ENCODE data around the gene CSGALNACT2.

Gene CSGALNACT2

DNA sequence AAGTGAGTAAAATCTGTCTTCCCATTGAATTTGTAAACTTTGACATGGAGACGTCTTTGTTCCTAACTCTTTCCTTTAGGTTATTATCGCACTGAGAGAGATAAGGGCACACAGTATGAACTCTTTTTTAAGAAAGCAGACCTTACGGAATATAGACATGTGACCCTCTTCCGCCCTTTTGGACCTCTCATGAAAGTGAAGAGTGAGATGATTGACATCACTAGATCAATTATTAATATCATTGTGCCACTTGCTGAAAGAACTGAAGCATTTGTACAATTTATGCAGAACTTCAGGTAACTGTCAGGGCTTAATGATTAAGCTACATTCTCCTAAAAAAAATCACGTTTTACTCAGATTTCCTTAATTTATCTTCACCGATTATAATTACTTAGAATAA is 20.4 kb downstream of the CSGALNACT2 start:
- no peak for DNase-seq (ENCODE audit: low read depth)
- no peak overlapping the region for H3K4me3 ChIP-seq (ENCODE audit: low read depth, low read length)
- no peak for TF ChIP-seq MAX (IDR thresholded peaks at IDR 0.05; ENCODE audit: low read depth, low read length)
- no peak for TF ChIP-seq MYC (IDR thresholded peaks at IDR 0.05; ENCODE audit: low read depth, low read length)

- no peak overlapping the region for H3K4me3 ChIP-seq (ENCODE audit: low read depth, low read length)
- TF ChIP-seq MYC (IDR thresholded peaks at IDR 0.05; ENCODE audit: low read depth, low read length) (peak; percentile 22; the same call in 1 of the 2 replicates), MAX (IDR thresholded peaks at IDR 0.05; ENCODE audit: low read depth, low read length) (peak; percentile 47), POLR2A (IDR thresholded peaks at IDR 0.05; ENCODE audit: extremely low read depth, insufficient read length) (no peak)
- TF ChIP-seq, protein P1, sequence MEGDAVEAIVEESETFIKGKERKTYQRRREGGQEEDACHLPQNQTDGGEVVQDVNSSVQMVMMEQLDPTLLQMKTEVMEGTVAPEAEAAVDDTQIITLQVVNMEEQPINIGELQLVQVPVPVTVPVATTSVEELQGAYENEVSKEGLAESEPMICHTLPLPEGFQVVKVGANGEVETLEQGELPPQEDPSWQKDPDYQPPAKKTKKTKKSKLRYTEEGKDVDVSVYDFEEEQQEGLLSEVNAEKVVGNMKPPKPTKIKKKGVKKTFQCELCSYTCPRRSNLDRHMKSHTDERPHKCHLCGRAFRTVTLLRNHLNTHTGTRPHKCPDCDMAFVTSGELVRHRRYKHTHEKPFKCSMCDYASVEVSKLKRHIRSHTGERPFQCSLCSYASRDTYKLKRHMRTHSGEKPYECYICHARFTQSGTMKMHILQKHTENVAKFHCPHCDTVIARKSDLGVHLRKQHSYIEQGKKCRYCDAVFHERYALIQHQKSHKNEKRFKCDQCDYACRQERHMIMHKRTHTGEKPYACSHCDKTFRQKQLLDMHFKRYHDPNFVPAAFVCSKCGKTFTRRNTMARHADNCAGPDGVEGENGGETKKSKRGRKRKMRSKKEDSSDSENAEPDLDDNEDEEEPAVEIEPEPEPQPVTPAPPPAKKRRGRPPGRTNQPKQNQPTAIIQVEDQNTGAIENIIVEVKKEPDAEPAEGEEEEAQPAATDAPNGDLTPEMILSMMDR (IDR thresholded peaks at IDR 0.05; ENCODE audit: low read depth, low read length): no peak
- DNase-seq (ENCODE audit: low read depth): peak; percentile 76
Observed at GRCh38 chr10:43160046-43160920, 22.0 kb downstream of the CSGALNACT2 start.

DNA sequence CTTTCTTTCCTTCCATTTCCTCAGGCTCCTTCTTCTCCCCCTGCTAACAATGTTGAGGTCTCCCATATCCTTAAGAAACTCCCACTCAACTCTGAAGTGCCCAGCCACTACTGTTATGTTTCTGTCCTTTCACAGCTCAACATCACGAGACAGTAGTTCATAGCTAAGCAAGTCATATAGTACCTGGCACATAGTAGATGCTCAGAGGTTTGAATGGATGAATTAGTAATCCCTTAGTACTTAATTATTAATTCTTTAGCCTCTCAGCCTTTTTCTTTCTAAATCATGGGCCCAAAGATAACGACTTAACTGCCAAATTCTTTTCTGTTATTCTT is 22.6 kb downstream of the CSGALNACT2 start:
- H3K4me3 ChIP-seq (ENCODE audit: low read depth, low read length): no peak overlapping the region
- TF ChIP-seq, protein P1 (IDR thresholded peaks at IDR 0.05; ENCODE audit: low read depth, low read length): no peak
- TF ChIP-seq MYC (IDR thresholded peaks at IDR 0.05; ENCODE audit: low read depth, low read length): no peak
- TF ChIP-seq POLR2A (IDR thresholded peaks at IDR 0.05; ENCODE audit: extremely low read depth, insufficient read length): no peak
- no peak for TF ChIP-seq MAX (IDR thresholded peaks at IDR 0.05; ENCODE audit: low read depth, low read length)
- no peak for DNase-seq (ENCODE audit: low read depth)

- H3K4me3 ChIP-seq (ENCODE audit: low read depth, low read length): no peak overlapping the region
- TF ChIP-seq MYC (IDR thresholded peaks at IDR 0.05; ENCODE audit: low read depth, low read length) (no peak), POLR2A (IDR thresholded peaks at IDR 0.05; ENCODE audit: extremely low read depth, insufficient read length) (no peak), MAX (IDR thresholded peaks at IDR 0.05; ENCODE audit: low read depth, low read length) (no peak)
- TF ChIP-seq, protein P1 (IDR thresholded peaks at IDR 0.05; ENCODE audit: low read depth, low read length): no peak
- DNase-seq (ENCODE audit: low read depth): no peak
Observed at GRCh38 chr10:43162604-43163003, 24.4 kb downstream of the CSGALNACT2 start.

- DNase-seq (ENCODE audit: low read depth): no peak
- TF ChIP-seq MYC (IDR thresholded peaks at IDR 0.05; ENCODE audit: low read depth, low read length): no peak
- TF ChIP-seq, protein P1 (IDR thresholded peaks at IDR 0.05; ENCODE audit: low read depth, low read length): no peak
- TF ChIP-seq POLR2A (IDR thresholded peaks at IDR 0.05; ENCODE audit: extremely low read depth, insufficient read length): no peak
- TF ChIP-seq MAX (IDR thresholded peaks at IDR 0.05; ENCODE audit: low read depth, low read length): no peak
Observed at GRCh38 chr10:43166207-43166879, 28.1 kb downstream of the CSGALNACT2 start.

More at GRCh38 chr10:43166207-43166879, 28.1 kb downstream of the CSGALNACT2 start:
- H3K4me3 ChIP-seq (ENCODE audit: low read depth, low read length): no peak overlapping the region

Measured in NB4 (cell line).